ENCODE data around the gene GSG1L.

GRCh38 chr16:27792486-27793248 is 270.8 kb downstream of the GSG1L start:
- TF ChIP-seq CTCF (IDR thresholded peaks at IDR 0.05) (no peak), POLR2A (IDR thresholded peaks at IDR 0.05) (no peak)

Measured in adrenal gland (tissue), 5 donors.